Stomach (tissue), 4 donors: ENCODE results near the gene QRSL1.

Source experiments
- CTCF ChIP-seq, 7 experiments: fragments of 450-650 bp in 4 of 7; fragments of 200-600 bp in 3 of 7; sonication (generic) in 3 of 7; IDR thresholded peaks; one replicate each; pipeline ENCODE4 v1.5.1; 2016 to 2019; ENCODE audit warnings: antibody characterized with exemption in 7 of 7, control low read depth in 2 of 7, mild to moderate bottlenecking in 1 of 7
- POLR2A ChIP-seq, 4 donors: fragments of 450-650 bp; IDR thresholded peaks; one replicate each; pipeline ENCODE4 v1.6.1; 2016; ENCODE audit warnings: antibody characterized with exemption in 4 of 4, control low read depth in 2 of 4, mild to moderate bottlenecking in 1 of 4, moderate library complexity in 1 of 4
- POLR2AphosphoS5 ChIP-seq, 3 donors: sonication (generic); formaldehyde crosslinking; IDR thresholded peaks; one replicate each; pipeline ENCODE4 v1.6.1; 2016; ENCODE audit warnings: antibody characterized with exemption in 3 of 3

GRCh38 chr6:106659859-106660258 lies 30.5 kb downstream of the QRSL1 start:
- no peak for TF ChIP-seq CTCF (IDR thresholded peaks at IDR 0.05)
- no peak for TF ChIP-seq POLR2A (IDR thresholded peaks at IDR 0.05)
- no peak for TF ChIP-seq POLR2AphosphoS5 (IDR thresholded peaks at IDR 0.05)
